ENCODE measurements around the gene NAPEPLD. TPM values are rescaled to one million over a fixed set of nuclear protein-coding genes. Genes with fewer than 3 reads are reported as not detected.
"Not testable (repeated sequence)": the region's sequence is repeated elsewhere in the genome, so short reads cannot be mapped to it uniquely, and the experiment has no call there.

NAPEPLD gene
- total RNA-seq, 1 donor from 2014 or later: 9.6 TPM

DNA sequence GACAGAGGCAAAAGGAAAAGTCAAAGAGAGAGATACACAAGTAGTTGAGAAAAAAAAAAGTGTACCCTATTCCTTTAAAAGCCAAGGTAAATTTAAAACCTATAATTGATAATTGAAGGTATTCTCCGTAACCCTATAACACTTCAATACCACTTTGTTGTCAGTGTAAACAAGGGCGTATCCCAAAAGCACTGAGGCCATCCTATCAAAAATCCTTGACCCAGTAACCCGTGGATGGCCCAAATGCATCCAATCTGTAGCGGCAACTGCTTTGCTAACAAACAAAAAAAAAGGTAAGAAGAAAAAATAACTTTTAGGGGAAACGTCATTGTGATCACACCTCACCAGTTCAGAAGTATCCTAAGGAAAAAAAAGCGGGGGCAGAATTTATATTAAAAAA lies 5.1 kb upstream of the NAPEPLD start:
- H3K36me3 Mint-ChIP-seq (ENCODE audit: low read depth): no peaks in the 10 kb centered on the region
- no peaks in the 10 kb centered on the region for H3K9me3 Mint-ChIP-seq
- peaks cover 21% of the 10 kb centered on the region for H3K4me1 Mint-ChIP-seq (ENCODE audit: low read depth)
- no peak overlapping the region for H3K4me3 Mint-ChIP-seq (ENCODE audit: low read depth)
- no peak overlapping the region for H3K27ac Mint-ChIP-seq
- H3K27me3 Mint-ChIP-seq (ENCODE audit: low read depth): no peaks in the 10 kb centered on the region
- DNase-seq (ENCODE audit: low spot score): no peak
- intact Hi-C loops (cut with micrococcal nuclease): no loop called here

DNA sequence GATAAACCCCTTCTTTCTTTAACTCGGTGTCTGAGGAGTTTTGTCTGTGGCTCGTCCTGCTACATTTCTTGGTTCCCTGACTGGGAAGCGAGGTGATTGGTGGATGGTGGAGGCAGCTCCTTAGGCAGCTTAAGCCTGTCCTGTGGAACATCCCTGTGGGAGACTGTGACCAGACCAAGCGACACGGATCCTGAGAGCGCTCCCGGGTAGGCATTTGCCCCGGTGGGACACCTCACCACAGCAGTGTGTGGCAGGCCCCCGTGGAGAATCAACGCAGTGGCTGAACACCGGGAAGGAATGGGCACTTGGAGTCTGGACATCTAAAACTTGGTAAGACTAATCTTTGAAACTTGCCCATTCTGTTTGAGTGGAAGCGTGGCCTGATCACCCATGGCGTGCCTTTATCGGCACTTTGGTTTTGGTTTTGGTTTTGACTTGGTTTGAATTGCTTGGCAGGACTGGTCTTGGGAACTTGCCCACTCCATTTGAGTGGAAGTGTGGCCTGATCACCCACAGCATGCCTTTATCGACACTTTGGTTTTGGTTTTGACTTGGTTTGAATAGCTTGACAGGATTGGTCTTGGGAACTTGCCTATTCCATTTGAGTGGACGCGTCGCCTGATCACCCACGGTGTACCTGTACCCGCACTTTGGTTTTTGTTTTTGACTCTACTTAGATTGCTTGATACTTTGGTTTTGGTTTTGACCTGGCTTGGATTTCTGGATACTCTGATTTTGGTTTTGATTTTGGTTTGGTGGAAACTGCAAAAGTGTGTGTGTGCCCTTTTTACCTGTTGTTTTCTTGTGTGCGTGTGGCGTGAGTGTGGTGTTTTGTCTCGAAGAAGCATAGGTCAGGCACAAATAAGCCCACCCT lies 4.1 kb upstream of the NAPEPLD start:
- H3K4me3 Mint-ChIP-seq (ENCODE audit: low read depth); intact Hi-C loops (cut with micrococcal nuclease); H3K27me3 Mint-ChIP-seq (ENCODE audit: low read depth); H3K9me3 Mint-ChIP-seq; H3K36me3 Mint-ChIP-seq (ENCODE audit: low read depth); DNase-seq (ENCODE audit: low spot score); H3K27ac Mint-ChIP-seq: not testable (repeated sequence)
- peaks cover 27% of the 10 kb centered on the region for H3K4me1 Mint-ChIP-seq (ENCODE audit: low read depth)

GRCh38 chr7:103151993-103152676 lies 3.2 kb upstream of the NAPEPLD start:
- peaks cover 34% of the 10 kb centered on the region for H3K4me1 Mint-ChIP-seq (ENCODE audit: low read depth)
- H3K4me3 Mint-ChIP-seq (ENCODE audit: low read depth); H3K9me3 Mint-ChIP-seq; H3K27me3 Mint-ChIP-seq (ENCODE audit: low read depth); intact Hi-C loops (cut with micrococcal nuclease); H3K36me3 Mint-ChIP-seq (ENCODE audit: low read depth); H3K27ac Mint-ChIP-seq; DNase-seq (ENCODE audit: low spot score): not testable (repeated sequence)

- no peaks in the 10 kb centered on the region for H3K9me3 Mint-ChIP-seq
- H3K27me3 Mint-ChIP-seq (ENCODE audit: low read depth): no peaks in the 10 kb centered on the region
- intact Hi-C loops (cut with micrococcal nuclease): no loop called here
- H3K4me3 Mint-ChIP-seq (ENCODE audit: low read depth): peak overlapping the region; percentile 97
- DNase-seq (ENCODE audit: low spot score): no peak
- peaks cover 3% of the 10 kb centered on the region for H3K36me3 Mint-ChIP-seq (ENCODE audit: low read depth)
- peaks cover 35% of the 10 kb centered on the region for H3K4me1 Mint-ChIP-seq (ENCODE audit: low read depth)
- H3K27ac Mint-ChIP-seq: peak overlapping the region; percentile 46
Measured at GRCh38 chr7:103150192-103150591, 1.3 kb upstream of the NAPEPLD start.

DNA sequence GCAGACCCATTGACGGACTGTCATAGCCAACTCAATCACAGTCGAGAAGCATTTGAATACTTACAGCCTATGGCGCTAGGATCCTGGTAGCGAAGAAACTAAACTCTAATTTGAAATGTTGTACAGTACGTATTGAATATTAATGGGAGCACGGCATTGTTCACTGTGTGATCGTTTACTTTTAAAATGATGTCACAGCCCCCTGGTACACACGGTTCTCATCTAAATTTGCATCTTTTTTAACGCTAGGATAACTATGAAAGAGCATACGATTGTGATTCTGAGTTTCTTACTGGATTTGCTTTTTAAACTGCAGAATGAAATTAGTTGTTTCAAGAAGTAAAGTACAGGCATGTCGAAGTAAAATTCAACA lies 895 bp upstream of the NAPEPLD start:
- H3K27ac Mint-ChIP-seq: peak overlapping the region; percentile 85
- no peaks in the 10 kb centered on the region for H3K9me3 Mint-ChIP-seq
- peaks cover 35% of the 10 kb centered on the region for H3K4me1 Mint-ChIP-seq (ENCODE audit: low read depth)
- peaks cover 3% of the 10 kb centered on the region for H3K36me3 Mint-ChIP-seq (ENCODE audit: low read depth)
- no peak for DNase-seq (ENCODE audit: low spot score)
- intact Hi-C loops (cut with micrococcal nuclease): loop anchor here (1.0 to 5.0 kb wide), 2 partner anchors 74 to 193 kb away; partner anchors contain the start of genes ARMC10 and DNAJC2
- peak overlapping the region; percentile 97 for H3K4me3 Mint-ChIP-seq (ENCODE audit: low read depth)
- no peaks in the 10 kb centered on the region for H3K27me3 Mint-ChIP-seq (ENCODE audit: low read depth)

DNA sequence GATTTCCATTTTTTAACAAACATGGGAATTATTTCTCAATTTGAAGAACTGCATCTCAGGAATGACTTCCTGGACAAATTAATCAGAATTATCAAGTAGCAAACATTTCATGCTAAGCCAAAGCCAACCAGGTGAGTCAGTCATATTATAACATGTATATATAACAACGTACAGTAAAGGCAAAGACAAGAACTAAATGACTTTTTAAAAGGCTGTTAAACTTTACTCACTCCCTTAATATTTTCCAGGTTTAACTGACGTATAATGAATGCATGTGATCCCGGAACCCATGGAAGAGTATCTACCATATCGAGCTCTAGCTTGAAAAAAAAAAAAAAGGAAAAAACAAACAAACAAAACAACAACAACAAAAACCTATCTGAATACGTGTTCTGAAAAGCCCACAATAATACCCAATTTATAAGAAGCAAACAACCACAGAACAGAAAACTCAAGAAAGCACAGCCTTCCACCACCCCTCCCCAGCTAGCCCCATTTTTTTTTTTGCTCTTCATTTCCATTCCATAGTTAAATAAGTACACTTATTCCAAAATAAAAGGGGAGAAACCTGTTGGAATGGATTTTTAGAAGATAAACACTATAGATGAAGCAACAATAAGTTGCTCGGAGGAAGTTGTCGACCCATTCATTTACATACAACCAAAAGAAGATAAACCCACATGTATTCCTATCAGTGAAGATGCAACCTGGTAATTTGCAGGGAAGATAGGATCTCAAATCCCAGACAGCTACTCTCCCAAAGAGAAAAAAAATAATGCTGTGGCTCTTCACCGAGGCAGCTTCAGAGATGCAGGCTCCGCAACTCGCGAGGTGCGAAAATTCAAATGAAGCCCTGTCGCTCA lies 537 bp downstream of the NAPEPLD start:
- Mint-ChIP-seq H3K9me3 (no peaks in the 10 kb centered on the region), H3K27me3 (ENCODE audit: low read depth) (no peaks in the 10 kb centered on the region), H3K4me1 (ENCODE audit: low read depth) (peaks cover 33% of the 10 kb centered on the region), H3K36me3 (ENCODE audit: low read depth) (peaks cover 7% of the 10 kb centered on the region), H3K4me3 (ENCODE audit: low read depth) (peak overlapping the region; percentile 97), H3K27ac (peak overlapping the region; percentile 97)
- intact Hi-C loops (cut with micrococcal nuclease): loop anchor here (5.0 kb wide), 1 partner anchor 194 kb away; the partner anchor contains the start of gene DNAJC2
- no peak for DNase-seq (ENCODE audit: low spot score)

- not testable (repeated sequence) for H3K4me3 Mint-ChIP-seq (ENCODE audit: low read depth); H3K9me3 Mint-ChIP-seq; DNase-seq (ENCODE audit: low spot score); H3K27me3 Mint-ChIP-seq (ENCODE audit: low read depth); H3K27ac Mint-ChIP-seq
- H3K4me1 Mint-ChIP-seq (ENCODE audit: low read depth): peaks cover 34% of the 10 kb centered on the region
- intact Hi-C loops (cut with micrococcal nuclease): loop anchor here (5.0 kb wide), 1 partner anchor 198 kb away; the partner anchor contains the start of gene DNAJC2
- peaks cover 27% of the 10 kb centered on the region for H3K36me3 Mint-ChIP-seq (ENCODE audit: low read depth)
Measured at GRCh38 chr7:103144754-103145153, 4.1 kb downstream of the NAPEPLD start.

DNA sequence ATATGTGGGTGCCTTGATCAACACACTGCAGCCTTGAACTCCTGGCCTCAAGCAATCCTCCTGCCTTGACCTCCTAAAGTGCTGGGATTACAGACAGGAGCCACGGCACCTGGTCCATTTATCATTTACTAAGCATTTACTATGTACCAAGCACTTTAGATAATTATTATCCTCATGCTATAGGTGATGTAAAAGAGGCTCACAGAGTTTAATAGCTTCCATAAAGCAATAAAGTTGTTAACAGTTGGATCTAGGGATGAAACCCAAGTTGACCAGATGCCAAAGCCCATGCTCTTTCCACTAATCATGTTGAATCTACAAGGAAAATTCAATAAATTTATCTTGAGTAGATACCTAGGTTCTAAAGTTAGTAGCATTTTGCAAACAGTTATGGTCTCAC lies 5.0 kb downstream of the NAPEPLD start:
- no peak overlapping the region for H3K27ac Mint-ChIP-seq
- H3K9me3 Mint-ChIP-seq: no peaks in the 10 kb centered on the region
- intact Hi-C loops (cut with micrococcal nuclease): no loop called here
- DNase-seq (ENCODE audit: low spot score): no peak
- H3K4me3 Mint-ChIP-seq (ENCODE audit: low read depth): no peak overlapping the region
- peaks cover 31% of the 10 kb centered on the region for H3K4me1 Mint-ChIP-seq (ENCODE audit: low read depth)
- peaks cover 27% of the 10 kb centered on the region for H3K36me3 Mint-ChIP-seq (ENCODE audit: low read depth)
- H3K27me3 Mint-ChIP-seq (ENCODE audit: low read depth): no peaks in the 10 kb centered on the region

- no peak overlapping the region for H3K27ac Mint-ChIP-seq
- intact Hi-C loops (cut with micrococcal nuclease): no loop called here
- no peaks in the 10 kb centered on the region for H3K27me3 Mint-ChIP-seq (ENCODE audit: low read depth)
- no peaks in the 10 kb centered on the region for H3K9me3 Mint-ChIP-seq
- DNase-seq (ENCODE audit: low spot score): no peak
- peaks cover 22% of the 10 kb centered on the region for H3K4me1 Mint-ChIP-seq (ENCODE audit: low read depth)
- peaks cover 27% of the 10 kb centered on the region for H3K36me3 Mint-ChIP-seq (ENCODE audit: low read depth)
- H3K4me3 Mint-ChIP-seq (ENCODE audit: low read depth): no peak overlapping the region
Measured at GRCh38 chr7:103142494-103142893, 6.4 kb downstream of the NAPEPLD start.

DNA sequence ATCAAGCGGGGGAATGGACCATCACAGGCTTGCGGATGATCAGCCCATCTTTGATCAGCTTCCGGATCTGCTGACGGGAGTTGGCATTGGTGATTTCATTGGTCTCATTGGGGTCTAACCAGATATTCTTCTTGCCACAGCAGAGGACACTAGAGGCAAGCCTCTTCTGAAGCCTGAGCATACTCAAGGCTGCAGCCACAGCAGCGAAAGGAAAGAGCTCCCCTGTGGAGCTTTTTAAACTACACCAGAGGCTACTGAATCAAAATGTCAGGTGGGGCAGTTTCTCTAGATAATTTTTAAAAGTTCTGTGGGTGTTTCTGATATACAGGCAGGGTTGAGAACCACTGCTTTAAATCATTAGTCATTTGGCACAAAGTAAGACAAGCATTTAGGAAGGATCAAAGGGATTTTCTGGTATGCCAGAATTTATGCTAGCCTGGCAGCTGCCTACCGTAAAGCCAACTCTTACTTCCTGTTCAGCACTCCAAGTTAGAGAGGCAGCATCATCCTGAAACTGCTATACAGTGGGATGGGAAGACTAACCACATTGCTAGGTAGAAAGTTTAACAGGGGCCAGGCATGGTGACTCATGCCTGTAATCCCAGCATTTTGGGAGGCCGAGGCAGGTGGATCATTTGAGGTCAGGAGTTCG lies 7.0 kb downstream of the NAPEPLD start:
- H3K9me3 Mint-ChIP-seq: no peaks in the 10 kb centered on the region
- DNase-seq (ENCODE audit: low spot score): no peak
- H3K27ac Mint-ChIP-seq: no peak overlapping the region
- intact Hi-C loops (cut with micrococcal nuclease): no loop called here
- H3K36me3 Mint-ChIP-seq (ENCODE audit: low read depth): peaks cover 27% of the 10 kb centered on the region
- no peak overlapping the region for H3K4me3 Mint-ChIP-seq (ENCODE audit: low read depth)
- H3K27me3 Mint-ChIP-seq (ENCODE audit: low read depth): no peaks in the 10 kb centered on the region
- H3K4me1 Mint-ChIP-seq (ENCODE audit: low read depth): peaks cover 16% of the 10 kb centered on the region

GRCh38 chr7:103140685-103141084 lies 8.2 kb downstream of the NAPEPLD start:
- Mint-ChIP-seq H3K27me3 (ENCODE audit: low read depth) (no peaks in the 10 kb centered on the region), H3K4me3 (ENCODE audit: low read depth) (no peak overlapping the region), H3K36me3 (ENCODE audit: low read depth) (peaks cover 24% of the 10 kb centered on the region), H3K27ac (no peak overlapping the region), H3K9me3 (no peaks in the 10 kb centered on the region), H3K4me1 (ENCODE audit: low read depth) (peaks cover 9% of the 10 kb centered on the region)
- DNase-seq (ENCODE audit: low spot score): no peak
- intact Hi-C loops (cut with micrococcal nuclease): no loop called here

DNA sequence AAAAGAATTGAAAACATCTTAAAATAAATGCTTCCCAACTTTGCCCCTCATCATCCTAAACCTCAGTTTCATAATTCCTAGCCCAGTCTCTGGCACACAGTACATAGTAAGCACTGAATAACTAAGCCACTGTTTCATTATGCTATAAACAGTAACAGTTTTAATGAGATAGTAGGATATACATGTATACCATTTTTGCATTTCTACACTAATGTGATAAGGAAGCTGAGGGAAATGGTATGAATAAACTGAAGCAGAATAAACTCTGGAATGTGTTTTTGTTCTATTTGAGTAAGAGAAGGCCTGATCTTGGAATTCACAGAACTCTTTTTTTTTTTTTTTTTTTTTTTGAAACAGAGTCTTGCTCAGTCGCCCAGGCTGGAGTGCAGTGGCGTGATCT lies 8.8 kb downstream of the NAPEPLD start:
- peaks cover 9% of the 10 kb centered on the region for H3K4me1 Mint-ChIP-seq (ENCODE audit: low read depth)

More for the DNA sequence above, 8.8 kb downstream of the NAPEPLD start:
- Mint-ChIP-seq H3K27ac (no peak overlapping the region), H3K36me3 (ENCODE audit: low read depth) (peaks cover 24% of the 10 kb centered on the region), H3K27me3 (ENCODE audit: low read depth) (no peaks in the 10 kb centered on the region), H3K9me3 (no peaks in the 10 kb centered on the region), H3K4me3 (ENCODE audit: low read depth) (no peak overlapping the region)
- intact Hi-C loops (cut with micrococcal nuclease): no loop called here
- DNase-seq (ENCODE audit: low spot score): no peak

Measured in activated T-helper 2 cell treated with anti-CD3 and anti-CD28 coated beads, Interferon-gamma antibody, Interleukin-2, Interleukin-4, amounts not matched to agents 10 μg/mL and 5 μg/mL and 100 μg/mL, durations not matched to agents 14 hours and 24 hours and 36 hours (primary cell).